ENCODE results near the gene HOXA3. TPM values are rescaled to one million over a fixed set of nuclear protein-coding genes. Genes with fewer than 3 reads are reported as not detected.

HOXA3 gene
- total RNA-seq, 4 donors from 2014 or later, result 10.2 to 16.6 (median 13.8) TPM

DNA sequence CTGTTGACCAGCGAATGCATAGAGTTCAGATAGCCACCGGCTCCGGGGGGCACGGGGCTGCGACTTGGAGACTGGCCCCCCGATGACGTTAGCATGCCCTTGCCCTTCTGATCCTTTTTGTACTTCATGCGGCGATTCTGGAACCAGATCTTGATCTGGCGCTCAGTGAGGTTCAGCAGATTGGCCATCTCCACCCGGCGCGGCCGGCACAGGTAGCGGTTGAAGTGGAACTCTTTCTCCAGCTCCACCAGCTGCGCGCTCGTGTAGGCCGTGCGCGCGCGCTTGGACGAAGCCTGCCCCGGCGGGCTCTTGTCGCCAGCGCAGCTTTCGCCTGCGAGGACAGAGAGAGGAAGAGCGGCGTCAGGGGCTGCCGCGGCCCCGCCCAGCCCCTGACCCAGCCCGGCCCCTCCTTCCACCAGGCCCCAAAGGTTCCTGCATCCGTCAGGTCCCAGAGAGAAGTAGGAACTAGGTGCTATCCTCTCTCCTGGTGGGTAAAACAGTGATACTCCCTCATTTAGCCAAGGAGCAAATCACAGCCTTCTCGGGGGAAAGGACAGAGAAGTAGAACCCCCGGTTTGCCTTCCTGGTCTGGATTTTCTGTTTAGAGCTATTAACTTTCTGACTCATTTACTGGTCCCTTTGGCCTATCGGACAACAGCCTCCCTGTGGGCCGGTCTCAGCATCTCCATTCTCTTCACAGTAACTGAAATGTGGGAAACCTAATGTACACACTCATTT is 43.8 kb downstream of the HOXA3 start:
- 17% methylated on average over 14 of the region's 41 CpGs for WGBS
- peak overlapping the region; percentile 96 to 100 (median 99) for H3K27ac ChIP-seq (replicated peaks in 1 of 4)
- H3K27me3 ChIP-seq, result no peaks in the 10 kb centered on the region
- intact Hi-C loops (cut with DNase I), result no loop called here
- TF ChIP-seq EP300 (IDR thresholded peaks at IDR 0.05) (no peak), POLR2AphosphoS5 (IDR thresholded peaks at IDR 0.05) (peak in 1 of 2 donors; percentile 91), POLR2A (IDR thresholded peaks at IDR 0.05; ENCODE audit: low read depth) (peak; percentile 86)
- TF ChIP-seq, protein P1, sequence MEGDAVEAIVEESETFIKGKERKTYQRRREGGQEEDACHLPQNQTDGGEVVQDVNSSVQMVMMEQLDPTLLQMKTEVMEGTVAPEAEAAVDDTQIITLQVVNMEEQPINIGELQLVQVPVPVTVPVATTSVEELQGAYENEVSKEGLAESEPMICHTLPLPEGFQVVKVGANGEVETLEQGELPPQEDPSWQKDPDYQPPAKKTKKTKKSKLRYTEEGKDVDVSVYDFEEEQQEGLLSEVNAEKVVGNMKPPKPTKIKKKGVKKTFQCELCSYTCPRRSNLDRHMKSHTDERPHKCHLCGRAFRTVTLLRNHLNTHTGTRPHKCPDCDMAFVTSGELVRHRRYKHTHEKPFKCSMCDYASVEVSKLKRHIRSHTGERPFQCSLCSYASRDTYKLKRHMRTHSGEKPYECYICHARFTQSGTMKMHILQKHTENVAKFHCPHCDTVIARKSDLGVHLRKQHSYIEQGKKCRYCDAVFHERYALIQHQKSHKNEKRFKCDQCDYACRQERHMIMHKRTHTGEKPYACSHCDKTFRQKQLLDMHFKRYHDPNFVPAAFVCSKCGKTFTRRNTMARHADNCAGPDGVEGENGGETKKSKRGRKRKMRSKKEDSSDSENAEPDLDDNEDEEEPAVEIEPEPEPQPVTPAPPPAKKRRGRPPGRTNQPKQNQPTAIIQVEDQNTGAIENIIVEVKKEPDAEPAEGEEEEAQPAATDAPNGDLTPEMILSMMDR (IDR thresholded peaks at IDR 0.05), result peak in 2 of 3 experiments; percentile 12 to 33
- H3K4me1 ChIP-seq, result peaks cover 38 to 97% (median 84%) of the 10 kb centered on the region in 4 donors
- H3K9me3 ChIP-seq, result no peaks in the 10 kb centered on the region
- H3K4me3 ChIP-seq, result peak overlapping the region; percentile 66 to 96 (median 84)
- DNase-seq (ENCODE audit: extremely low spot score), result no peak
- no peaks in the 10 kb centered on the region for H3K36me3 ChIP-seq

DNA sequence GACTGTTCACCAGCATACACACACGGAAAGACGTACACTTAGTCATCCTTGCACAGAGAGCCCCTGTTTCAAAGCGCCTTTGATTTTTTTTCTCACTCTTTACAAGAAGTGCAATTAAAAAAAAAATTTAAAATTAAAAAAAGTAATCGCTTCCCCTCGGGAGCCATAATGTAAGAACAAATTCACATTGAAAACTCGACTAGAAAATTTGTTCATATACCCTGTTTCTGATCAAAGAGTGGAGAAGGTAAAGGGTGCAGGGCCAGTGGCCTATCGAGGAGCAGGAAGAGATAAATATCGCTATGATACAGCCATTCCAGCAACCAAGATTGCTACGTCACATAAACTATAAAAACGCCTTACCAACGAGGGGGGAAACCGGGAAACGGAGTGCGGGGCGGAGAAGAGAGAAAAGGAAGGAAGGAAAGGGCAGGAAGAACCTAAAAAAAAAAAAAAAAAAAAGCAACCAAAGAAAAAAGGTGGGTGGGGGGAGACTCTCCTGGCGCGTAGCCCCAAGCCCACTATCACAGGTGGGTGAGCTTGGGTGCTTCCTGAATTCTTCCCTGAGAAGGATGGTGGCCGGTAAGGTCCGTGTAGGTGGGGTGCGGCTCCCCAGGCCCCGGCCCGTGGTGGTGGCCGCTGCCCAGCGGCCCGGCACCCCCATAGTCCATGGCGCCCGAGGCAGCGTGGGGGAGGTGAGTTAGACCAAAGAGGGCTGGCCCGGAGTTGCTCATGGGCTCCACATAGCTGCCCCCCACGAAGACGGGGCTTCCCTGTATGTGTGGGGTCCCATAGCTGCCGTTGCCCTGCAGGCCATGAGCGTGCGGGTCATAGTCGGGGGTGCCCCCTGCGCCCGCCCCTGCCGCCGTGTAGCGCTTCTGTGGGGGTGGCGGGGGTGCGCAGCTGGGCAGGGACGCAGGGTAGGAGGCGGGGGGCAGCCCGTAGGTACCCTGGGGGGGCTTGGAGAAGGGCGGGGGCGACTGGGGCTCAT is 44.7 kb downstream of the HOXA3 start:
- H3K27me3 ChIP-seq, result peaks cover 0 to 3% (median 0%) of the 10 kb centered on the region in 4 donors
- DNase-seq (ENCODE audit: extremely low spot score), result no peak
- intact Hi-C loops (cut with DNase I), result no loop called here
- no peaks in the 10 kb centered on the region for H3K9me3 ChIP-seq
- WGBS, result 15% methylated on average over 20 of the region's 47 CpGs
- no peak for TF ChIP-seq POLR2A (IDR thresholded peaks at IDR 0.05; ENCODE audit: low read depth)
- TF ChIP-seq, protein P1 (IDR thresholded peaks at IDR 0.05), result no peak
- TF ChIP-seq POLR2AphosphoS5 (IDR thresholded peaks at IDR 0.05), result peak in 1 of 2 donors; percentile 38
- H3K4me3 ChIP-seq, result peak overlapping the region; percentile 66 to 96 (median 84)
- no peaks in the 10 kb centered on the region for H3K36me3 ChIP-seq
- peak overlapping the region; percentile 96 to 100 (median 99) for H3K27ac ChIP-seq (replicated peaks in 1 of 4)
- peaks cover 38 to 96% (median 84%) of the 10 kb centered on the region in 4 donors for H3K4me1 ChIP-seq

DNA sequence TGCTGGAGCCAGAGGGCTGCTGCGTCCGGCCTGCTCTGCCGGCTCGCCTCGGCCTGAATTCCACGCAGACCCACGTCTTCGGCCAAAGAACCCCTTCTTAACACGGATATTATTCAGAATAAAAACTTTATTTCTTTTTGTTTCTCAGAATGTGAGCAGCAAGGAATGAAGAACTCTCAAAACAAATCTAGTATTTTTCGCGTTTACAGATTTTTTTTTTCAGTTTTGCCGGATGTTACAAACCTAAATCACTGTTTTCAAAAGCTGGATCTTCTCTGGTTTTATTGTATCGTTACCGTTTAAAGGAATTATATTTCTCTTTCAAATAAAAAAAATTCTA is 45.5 kb downstream of the HOXA3 start:
- H3K9me3 ChIP-seq, result no peaks in the 10 kb centered on the region
- peak overlapping the region; percentile 96 to 100 (median 99) for H3K27ac ChIP-seq (replicated peaks in 1 of 4)
- no peak for DNase-seq (ENCODE audit: extremely low spot score)
- peaks cover 0 to 3% (median 0%) of the 10 kb centered on the region in 4 donors for H3K27me3 ChIP-seq
- H3K36me3 ChIP-seq, result no peaks in the 10 kb centered on the region
- peak overlapping the region; percentile 66 to 96 (median 84) for H3K4me3 ChIP-seq
- intact Hi-C loops (cut with DNase I), result no loop called here
- no peak for TF ChIP-seq POLR2AphosphoS5 (IDR thresholded peaks at IDR 0.05)
- TF ChIP-seq EP300 (IDR thresholded peaks at IDR 0.05), result no peak
- no peak for TF ChIP-seq POLR2A (IDR thresholded peaks at IDR 0.05; ENCODE audit: low read depth)
- TF ChIP-seq, protein P1 (IDR thresholded peaks at IDR 0.05), result no peak
- peaks cover 38 to 93% (median 78%) of the 10 kb centered on the region in 4 donors for H3K4me1 ChIP-seq
- WGBS, result 31% methylated on average over 14 of the region's 14 CpGs

DNA sequence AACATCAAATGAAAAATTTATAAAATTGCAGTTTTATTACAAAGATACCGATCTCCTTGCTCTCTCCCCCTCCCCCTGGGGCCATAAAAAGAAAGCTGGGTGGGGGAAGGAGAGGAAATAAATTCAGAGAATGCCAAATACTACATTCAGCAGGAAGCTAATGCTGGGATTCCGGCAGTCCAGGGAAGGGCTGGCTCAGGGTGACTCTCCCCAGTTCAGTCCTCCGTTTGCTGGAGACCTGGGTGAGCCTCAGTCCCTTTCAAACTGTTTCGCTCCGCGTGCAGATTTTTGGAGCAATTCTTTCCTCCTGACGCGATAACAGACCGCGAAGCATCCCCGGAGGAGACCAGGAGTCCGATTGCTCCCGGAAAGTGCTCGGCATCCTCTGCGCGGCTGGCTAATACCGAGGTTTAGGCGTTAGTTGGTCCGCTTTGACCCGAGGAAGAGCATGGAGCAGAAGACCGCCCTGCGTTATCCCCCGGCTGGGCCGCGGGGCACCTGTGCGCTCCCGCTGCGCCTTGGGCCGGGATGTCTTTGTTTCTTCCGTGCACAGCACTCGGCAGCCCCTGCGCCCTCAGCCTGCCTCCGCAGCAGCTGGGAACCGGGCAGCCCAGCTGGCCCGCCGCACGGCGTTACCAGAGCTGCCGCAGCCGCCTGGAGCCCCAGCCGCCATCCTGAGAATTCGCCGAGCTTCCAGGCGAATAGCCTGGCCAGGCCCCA is 46.0 kb downstream of the HOXA3 start:
- intact Hi-C loops (cut with DNase I), result no loop called here
- DNase-seq (ENCODE audit: extremely low spot score), result no peak
- peak overlapping the region; percentile 96 to 100 (median 99) for H3K27ac ChIP-seq (replicated peaks in 1 of 4)
- WGBS, result 20% methylated on average over 20 of the region's 44 CpGs
- TF ChIP-seq, protein P1 (IDR thresholded peaks at IDR 0.05), result no peak
- TF ChIP-seq POLR2A (IDR thresholded peaks at IDR 0.05; ENCODE audit: low read depth), result peak; percentile 30
- no peak for TF ChIP-seq EP300 (IDR thresholded peaks at IDR 0.05)
- TF ChIP-seq POLR2AphosphoS5 (IDR thresholded peaks at IDR 0.05), result peak in 1 of 2 donors; percentile 18
- H3K36me3 ChIP-seq, result no peaks in the 10 kb centered on the region
- peaks cover 38 to 91% (median 73%) of the 10 kb centered on the region in 4 donors for H3K4me1 ChIP-seq
- peaks cover 0 to 3% (median 0%) of the 10 kb centered on the region in 4 donors for H3K27me3 ChIP-seq
- peak overlapping the region; percentile 66 to 96 (median 84) for H3K4me3 ChIP-seq
- H3K9me3 ChIP-seq, result no peaks in the 10 kb centered on the region

Measured in esophagus muscularis mucosa (tissue), 4 donors.